Lower leg skin (tissue), 4 donors: ENCODE measurements around the gene FLYWCH1. TPM values are rescaled to one million over a fixed set of nuclear protein-coding genes. Genes with fewer than 3 reads are reported as not detected.
"Not testable (repeated sequence)": the region's sequence is repeated elsewhere in the genome, so short reads cannot be mapped to it uniquely, and the experiment has no call there.

ENCODE experiments used
- DNase-seq, 2 donors: peaks; one replicate each; pipeline ENCODE4 v3.0.0-alpha.2; 2019; ENCODE audit warnings: low spot score in 2 of 2
- H3K4me3 ChIP-seq: fragments of 200-600 bp; sonication (generic); 2 replicates; pipeline ENCODE4 v1.5.1; 2017; ENCODE audit warnings: mild to moderate bottlenecking, low read depth; ENCODE audit not compliant: poor library complexity, severe bottlenecking
- CTCF ChIP-seq, 3 donors: fragments of 450-650 bp; IDR thresholded peaks; one replicate each; pipeline ENCODE4 v1.5.1; 2016; ENCODE audit warnings: antibody characterized with exemption in 3 of 3, mild to moderate bottlenecking in 3 of 3, moderate library complexity in 2 of 3
- POLR2A ChIP-seq, 2 donors: fragments of 450-650 bp; IDR thresholded peaks; one replicate each; pipeline ENCODE4 v1.6.1; 2016 to 2017; ENCODE audit warnings: antibody characterized with exemption in 2 of 2, mild to moderate bottlenecking in 1 of 2, moderate library complexity in 1 of 2
- WGBS, 2 donors: methylation state at CpG; one replicate each; pipeline ENCODE4 v1.1.5; 2018; 5-methylcytosine and 5-hydroxymethylcytosine counted together
- intact Hi-C: fragments of 100-400 bp; cut with DNase I; formaldehyde crosslinking; loops from one replicate; pipeline ENCODE4 v1.15.0; 2023; ENCODE audit warnings: low total_unique reads
- total RNA-seq, 4 donors: library from RNA; depleted of rRNA; stranded (reverse); fragments of >200 nt; gene quantifications; one replicate each; pipeline ENCODE4 v1.1.0, GENCODE V29; 2016

The FLYWCH1 gene
- total RNA-seq, 4 donors from 2014 or later, result 36.9 to 61.4 (median 46.0) TPM

- no peak overlapping the region for H3K4me3 ChIP-seq
- intact Hi-C loops, result no loop called here
- TF ChIP-seq POLR2A (IDR thresholded peaks at IDR 0.05) (no peak), CTCF (IDR thresholded peaks at IDR 0.05) (peak in 1 of 3 donors; percentile 83)
- DNase-seq, result peak; percentile 89 to 98
- WGBS, 2 donors, result 7 to 8% methylated on average over 18 to 19 of the region's 19 CpGs
Measured at GRCh38 chr16:2927010-2927646, 15.4 kb downstream of the FLYWCH1 start.

DNA sequence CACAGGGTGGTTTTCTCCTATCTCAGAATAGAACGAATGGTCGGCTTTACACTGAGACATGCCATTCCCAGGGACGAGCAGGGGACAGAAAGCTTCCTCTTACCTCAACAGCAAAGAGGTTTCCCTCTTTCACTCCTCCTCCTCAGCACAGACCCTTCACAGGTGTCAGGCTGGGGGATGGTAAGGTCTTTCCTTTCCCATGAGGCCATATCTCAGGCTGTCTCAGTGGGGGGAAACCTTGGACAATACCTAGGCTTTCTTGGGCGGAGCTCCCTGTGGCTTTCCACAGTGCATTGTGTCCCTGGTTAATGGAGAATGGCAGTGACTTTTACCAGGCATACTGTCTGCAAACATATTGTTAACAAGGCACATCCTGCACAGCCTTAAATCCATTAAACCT, 16.4 kb downstream of the FLYWCH1 start:
- intact Hi-C loops, H3K4me3 ChIP-seq, DNase-seq: not testable (repeated sequence)
- 67 to 78% methylated on average over 4 of the region's 4 CpGs for WGBS, 2 donors

DNA sequence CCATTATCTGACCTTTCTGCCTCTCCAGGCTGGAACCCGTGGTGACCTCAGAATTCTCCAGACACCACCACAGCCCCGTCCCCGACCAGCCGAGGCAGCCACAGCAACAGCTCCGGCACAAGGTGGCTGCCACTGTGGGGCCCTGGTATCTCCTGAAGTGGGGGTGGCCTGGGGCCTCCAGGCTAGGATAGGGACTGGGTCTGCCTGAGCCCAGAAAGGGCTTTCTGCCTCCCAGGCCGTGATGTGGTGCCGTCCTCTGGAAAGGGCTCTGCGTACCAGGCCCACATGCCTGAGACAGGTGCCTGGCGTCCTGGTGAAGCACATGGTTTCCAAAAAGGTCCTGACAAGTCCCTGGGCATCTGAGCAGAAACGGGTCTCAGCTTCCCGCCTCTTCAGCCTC, 17.1 kb downstream of the FLYWCH1 start:
- DNase-seq, result no peak
- TF ChIP-seq CTCF (IDR thresholded peaks at IDR 0.05) (no peak), POLR2A (IDR thresholded peaks at IDR 0.05) (no peak)
- 83 to 93% methylated on average over 9 to 11 of the region's 11 CpGs for WGBS, 2 donors
- H3K4me3 ChIP-seq, result no peak overlapping the region
- intact Hi-C loops, result no loop called here

GRCh38 chr16:2929693-2930092, 18.0 kb downstream of the FLYWCH1 start:
- no peak for DNase-seq
- 87 to 93% methylated on average over 3 to 13 of the region's 14 CpGs for WGBS, 2 donors
- TF ChIP-seq POLR2A (IDR thresholded peaks at IDR 0.05) (no peak), CTCF (IDR thresholded peaks at IDR 0.05) (no peak)
- intact Hi-C loops, result no loop called here
- no peak overlapping the region for H3K4me3 ChIP-seq

DNA sequence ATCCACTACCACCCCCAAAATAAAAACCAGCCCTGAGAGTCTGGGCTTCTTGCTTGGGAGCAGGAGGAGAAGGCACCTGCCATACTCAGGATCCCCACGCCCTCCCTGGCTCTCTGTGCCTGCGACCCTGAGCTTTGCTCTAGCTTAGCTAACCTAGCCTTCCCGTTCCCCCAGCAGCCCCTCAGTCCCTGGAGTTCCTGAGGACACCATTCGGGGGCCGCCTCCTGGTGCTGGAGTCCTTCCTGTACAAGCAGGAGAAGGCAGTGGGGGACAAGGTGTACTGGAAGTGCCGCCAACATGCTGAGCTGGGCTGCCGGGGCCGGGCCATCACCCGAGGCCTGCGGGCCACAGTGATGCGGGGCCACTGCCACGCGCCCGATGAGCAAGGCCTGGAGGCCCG, 18.5 kb downstream of the FLYWCH1 start:
- no peak for DNase-seq
- intact Hi-C loops, result no loop called here
- H3K4me3 ChIP-seq, result no peak overlapping the region
- WGBS, 2 donors, result 93 to 96% methylated on average over 13 to 14 of the region's 15 CpGs
- no peak for TF ChIP-seq CTCF (IDR thresholded peaks at IDR 0.05)
- no peak for TF ChIP-seq POLR2A (IDR thresholded peaks at IDR 0.05)

DNA sequence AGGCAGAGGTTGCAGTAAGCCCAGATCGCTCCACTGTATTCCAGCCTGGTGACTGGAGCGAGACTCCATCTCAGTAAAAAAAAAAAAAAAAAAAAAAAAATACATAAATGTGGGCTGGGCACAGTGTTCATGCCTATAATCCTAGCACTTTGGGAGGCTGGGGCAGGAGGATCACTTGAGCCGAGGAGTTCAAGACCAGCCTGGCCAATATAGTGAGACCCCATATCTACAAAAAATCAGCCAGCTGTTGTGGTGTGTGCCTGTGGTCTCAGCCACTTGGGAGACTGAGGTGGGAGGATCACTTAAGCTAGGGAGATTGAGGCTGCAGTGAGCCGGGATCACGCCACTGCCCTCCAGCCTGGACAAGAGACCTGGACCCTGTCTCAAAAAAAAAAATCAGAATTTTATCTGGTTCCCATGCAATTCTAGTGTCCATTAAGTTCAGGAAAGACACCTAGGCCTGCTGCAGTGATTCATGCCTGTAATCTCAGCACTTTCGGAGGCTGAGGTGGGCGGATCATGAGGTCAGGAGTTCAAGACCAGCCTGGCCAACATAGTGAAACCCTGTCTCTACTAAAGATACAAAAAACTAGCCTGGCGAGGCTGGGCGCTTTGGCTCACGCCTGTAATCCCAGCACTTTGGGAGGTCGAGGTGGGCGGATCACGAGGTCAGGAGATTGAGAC, 19.6 kb downstream of the FLYWCH1 start:
- H3K4me3 ChIP-seq, DNase-seq, intact Hi-C loops: not testable (repeated sequence)
- 86 to 93% methylated on average over 13 of the region's 13 CpGs for WGBS, 2 donors

DNA sequence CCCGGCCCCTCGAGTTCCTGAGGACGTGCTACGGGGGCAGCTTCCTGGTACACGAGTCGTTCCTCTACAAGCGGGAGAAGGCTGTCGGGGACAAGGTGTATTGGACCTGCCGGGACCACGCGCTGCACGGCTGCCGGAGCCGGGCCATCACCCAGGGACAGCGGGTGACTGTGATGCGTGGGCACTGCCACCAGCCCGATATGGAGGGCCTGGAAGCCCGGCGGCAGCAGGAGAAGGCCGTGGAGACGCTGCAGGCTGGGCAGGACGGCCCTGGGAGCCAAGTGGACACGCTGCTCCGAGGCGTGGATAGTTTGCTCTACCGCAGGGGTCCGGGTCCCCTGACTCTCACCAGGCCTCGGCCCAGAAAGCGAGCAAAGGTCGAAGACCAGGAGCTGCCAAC, 21.4 kb downstream of the FLYWCH1 start:
- TF ChIP-seq CTCF (IDR thresholded peaks at IDR 0.05) (no peak), POLR2A (IDR thresholded peaks at IDR 0.05) (no peak)
- no peak for DNase-seq
- 91% methylated on average over 24 to 30 of the region's 30 CpGs for WGBS, 2 donors
- no peak overlapping the region for H3K4me3 ChIP-seq
- intact Hi-C loops, result no loop called here
